ENCODE results near the gene RAB30. TPM values are rescaled to one million over a fixed set of nuclear protein-coding genes. Genes with fewer than 3 reads are reported as not detected.

The RAB30 gene
- total RNA-seq, 4 donors from 2014 or later = 14.1 to 38.1 (median 24.4) TPM

- WGBS = 61% methylated on average over 4 of the region's 4 CpGs
- no peak overlapping the region for H3K27ac ChIP-seq
- DNase-seq (ENCODE audit: low spot score in 2 of 2) = no peak
Observed at GRCh38 chr11:83037877-83038276, 33.8 kb downstream of the RAB30 start.

GRCh38 chr11:83036701-83037100 is 35.0 kb downstream of the RAB30 start:
- no peak for DNase-seq (ENCODE audit: low spot score in 2 of 2)
- TF ChIP-seq CTCF (IDR thresholded peaks at IDR 0.05) (no peak), EP300 (IDR thresholded peaks at IDR 0.05) (no peak), POLR2A (IDR thresholded peaks at IDR 0.05) (no peak), POLR2AphosphoS5 (IDR thresholded peaks at IDR 0.05) (no peak)
- H3K4me1 ChIP-seq = peaks cover 43% of the 10 kb centered on the region
- no peaks in the 10 kb centered on the region for H3K9me3 ChIP-seq
- no peak overlapping the region for H3K27ac ChIP-seq
- H3K36me3 ChIP-seq = no peaks in the 10 kb centered on the region
- 96% methylated on average over 5 of the region's 5 CpGs for WGBS
- H3K4me3 ChIP-seq = no peak overlapping the region
- H3K27me3 ChIP-seq = no peaks in the 10 kb centered on the region

More at GRCh38 chr11:83037877-83038276, 33.8 kb downstream of the RAB30 start:
- no peaks in the 10 kb centered on the region for H3K36me3 ChIP-seq
- peaks cover 42% of the 10 kb centered on the region for H3K4me1 ChIP-seq
- TF ChIP-seq EP300 (IDR thresholded peaks at IDR 0.05) (no peak), CTCF (IDR thresholded peaks at IDR 0.05) (no peak), POLR2AphosphoS5 (IDR thresholded peaks at IDR 0.05) (no peak)
- H3K9me3 ChIP-seq = no peaks in the 10 kb centered on the region
- no peak overlapping the region for H3K4me3 ChIP-seq
- no peaks in the 10 kb centered on the region for H3K27me3 ChIP-seq

- 42% methylated on average over 5 of the region's 6 CpGs for WGBS
Observed at GRCh38 chr11:83035070-83035854, 36.4 kb downstream of the RAB30 start.

GRCh38 chr11:83034673-83035014 is 37.1 kb downstream of the RAB30 start:
- Histone ChIP-seq H3K4me1 (peaks cover 50% of the 10 kb centered on the region), H3K27ac (peak overlapping the region; percentile 81), H3K36me3 (no peaks in the 10 kb centered on the region), H3K4me3 (peak overlapping the region; percentile 3), H3K27me3 (no peaks in the 10 kb centered on the region), H3K9me3 (no peaks in the 10 kb centered on the region)
- no peak for TF ChIP-seq POLR2AphosphoS5 (IDR thresholded peaks at IDR 0.05)
- no peak for TF ChIP-seq EP300 (IDR thresholded peaks at IDR 0.05)
- TF ChIP-seq POLR2A (IDR thresholded peaks at IDR 0.05) = no peak
- TF ChIP-seq CTCF (IDR thresholded peaks at IDR 0.05) = no peak
- no peak for DNase-seq (ENCODE audit: low spot score in 2 of 2)

More at GRCh38 chr11:83035070-83035854, 36.4 kb downstream of the RAB30 start:
- Histone ChIP-seq H3K4me1 (peaks cover 50% of the 10 kb centered on the region), H3K27me3 (no peaks in the 10 kb centered on the region), H3K36me3 (no peaks in the 10 kb centered on the region), H3K4me3 (peak overlapping the region; percentile 3), H3K9me3 (no peaks in the 10 kb centered on the region), H3K27ac (peak overlapping the region; percentile 81)
- DNase-seq (ENCODE audit: low spot score in 2 of 2) = no peak
- TF ChIP-seq POLR2A (IDR thresholded peaks at IDR 0.05) = no peak
- TF ChIP-seq POLR2AphosphoS5 (IDR thresholded peaks at IDR 0.05) = no peak
- no peak for TF ChIP-seq CTCF (IDR thresholded peaks at IDR 0.05)
- no peak for TF ChIP-seq EP300 (IDR thresholded peaks at IDR 0.05)

GRCh38 chr11:83033972-83034672 is 37.6 kb downstream of the RAB30 start:
- Histone ChIP-seq H3K27ac (peak overlapping the region; percentile 81), H3K4me1 (peaks cover 50% of the 10 kb centered on the region), H3K27me3 (no peaks in the 10 kb centered on the region), H3K9me3 (no peaks in the 10 kb centered on the region), H3K36me3 (no peaks in the 10 kb centered on the region), H3K4me3 (peak overlapping the region; percentile 30)
- DNase-seq (ENCODE audit: low spot score in 2 of 2) = no peak
- TF ChIP-seq POLR2AphosphoS5 (IDR thresholded peaks at IDR 0.05) = peak in 1 of 3 donors; percentile 59
- no peak for TF ChIP-seq EP300 (IDR thresholded peaks at IDR 0.05)
- WGBS = 4% methylated on average over 5 of the region's 6 CpGs

All from suprapubic skin (tissue), 4 donors.